ENCODE data around the gene UBA5.

The UBA5 gene

GRCh38 chr3:132675408-132675807 lies 15.3 kb downstream of the UBA5 start:
- TF ChIP-seq, protein P1, sequence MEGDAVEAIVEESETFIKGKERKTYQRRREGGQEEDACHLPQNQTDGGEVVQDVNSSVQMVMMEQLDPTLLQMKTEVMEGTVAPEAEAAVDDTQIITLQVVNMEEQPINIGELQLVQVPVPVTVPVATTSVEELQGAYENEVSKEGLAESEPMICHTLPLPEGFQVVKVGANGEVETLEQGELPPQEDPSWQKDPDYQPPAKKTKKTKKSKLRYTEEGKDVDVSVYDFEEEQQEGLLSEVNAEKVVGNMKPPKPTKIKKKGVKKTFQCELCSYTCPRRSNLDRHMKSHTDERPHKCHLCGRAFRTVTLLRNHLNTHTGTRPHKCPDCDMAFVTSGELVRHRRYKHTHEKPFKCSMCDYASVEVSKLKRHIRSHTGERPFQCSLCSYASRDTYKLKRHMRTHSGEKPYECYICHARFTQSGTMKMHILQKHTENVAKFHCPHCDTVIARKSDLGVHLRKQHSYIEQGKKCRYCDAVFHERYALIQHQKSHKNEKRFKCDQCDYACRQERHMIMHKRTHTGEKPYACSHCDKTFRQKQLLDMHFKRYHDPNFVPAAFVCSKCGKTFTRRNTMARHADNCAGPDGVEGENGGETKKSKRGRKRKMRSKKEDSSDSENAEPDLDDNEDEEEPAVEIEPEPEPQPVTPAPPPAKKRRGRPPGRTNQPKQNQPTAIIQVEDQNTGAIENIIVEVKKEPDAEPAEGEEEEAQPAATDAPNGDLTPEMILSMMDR (IDR thresholded peaks at IDR 0.05; ENCODE audit: low read length, missing control alignments), result no peak
- DNase-seq (ENCODE audit: low read depth), result no peak
- H3K4me3 ChIP-seq (replicated peaks; ENCODE audit: low read depth, low read length), result no peak overlapping the region

DNA sequence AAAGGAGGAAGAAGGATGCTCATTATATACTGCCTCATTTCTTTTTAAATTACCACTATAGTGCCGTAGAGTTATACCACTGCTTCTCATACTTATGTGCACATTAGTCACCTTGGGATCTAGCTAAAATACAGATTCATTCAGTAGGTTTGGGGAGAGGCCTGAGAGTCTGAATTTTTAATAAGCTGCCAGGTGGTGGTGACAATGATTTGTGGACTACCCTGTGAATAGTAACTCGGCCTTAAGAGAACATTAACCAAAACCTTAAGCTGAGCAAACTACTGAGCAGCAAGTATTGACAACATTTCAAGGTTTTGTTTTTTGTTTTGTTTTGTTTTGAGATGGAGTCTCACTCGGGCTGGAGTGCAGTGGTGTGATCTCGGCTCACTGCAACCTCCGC lies 19.8 kb downstream of the UBA5 start:
- H3K4me3 ChIP-seq (replicated peaks; ENCODE audit: low read depth, low read length), result no peak overlapping the region
- TF ChIP-seq, protein P1 (IDR thresholded peaks at IDR 0.05; ENCODE audit: low read length, missing control alignments), result no peak
- no peak for DNase-seq (ENCODE audit: low read depth)

DNA sequence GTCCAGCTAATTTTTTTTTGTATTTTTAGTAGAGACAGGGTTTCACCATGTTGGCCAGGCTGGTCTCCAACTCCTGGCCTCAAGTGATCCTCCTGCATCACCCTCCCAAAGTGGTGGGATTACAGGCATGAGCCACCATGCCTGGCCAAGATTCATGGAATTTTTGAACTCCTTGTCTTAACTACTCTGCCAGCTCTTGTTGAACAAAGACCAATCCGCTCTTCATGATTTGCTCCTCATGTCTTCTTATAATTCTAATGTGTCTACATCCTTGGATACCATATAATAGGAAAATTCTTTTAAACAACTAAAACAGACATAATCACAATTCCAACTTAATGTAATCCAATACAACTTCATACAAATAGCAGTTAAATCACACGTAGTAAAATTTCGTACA lies 21.3 kb downstream of the UBA5 start:
- TF ChIP-seq, protein P1 (IDR thresholded peaks at IDR 0.05; ENCODE audit: low read length, missing control alignments), result no peak
- no peak overlapping the region for H3K4me3 ChIP-seq (replicated peaks; ENCODE audit: low read depth, low read length)
- DNase-seq (ENCODE audit: low read depth), result no peak

- DNase-seq (ENCODE audit: low read depth), result no peak
- TF ChIP-seq, protein P1 (IDR thresholded peaks at IDR 0.05; ENCODE audit: low read length, missing control alignments), result no peak
- no peak overlapping the region for H3K4me3 ChIP-seq (replicated peaks; ENCODE audit: low read depth, low read length)
These were observed 22.1 kb downstream of the UBA5 start for GRCh38 chr3:132682201-132682600.

DNA sequence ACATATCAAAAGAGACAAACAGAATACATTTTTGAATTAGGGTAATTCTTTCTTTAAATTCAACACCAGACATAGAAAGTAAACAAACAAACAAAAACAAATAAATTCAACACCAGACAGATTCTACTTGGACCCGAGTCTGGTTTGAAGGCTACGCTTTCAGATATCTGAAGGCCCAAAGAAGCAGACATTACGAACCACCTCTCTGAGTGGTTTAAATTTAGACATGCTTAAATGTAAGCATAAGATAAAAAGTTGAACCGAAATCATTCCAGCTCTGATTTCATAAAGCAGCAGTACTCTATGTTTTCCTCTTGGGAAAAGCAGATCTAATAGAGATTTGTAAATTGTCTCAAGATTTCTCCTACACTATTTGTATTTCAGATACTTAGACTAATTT lies 29.9 kb downstream of the UBA5 start:
- TF ChIP-seq, protein P1 (IDR thresholded peaks at IDR 0.05; ENCODE audit: low read length, missing control alignments), result no peak
- DNase-seq (ENCODE audit: low read depth), result no peak
- no peak overlapping the region for H3K4me3 ChIP-seq (replicated peaks; ENCODE audit: low read depth, low read length)

GRCh38 chr3:132694991-132695390 lies 34.9 kb downstream of the UBA5 start:
- no peak for DNase-seq (ENCODE audit: low read depth)
- no peak overlapping the region for H3K4me3 ChIP-seq (replicated peaks; ENCODE audit: low read depth, low read length)
- TF ChIP-seq, protein P1 (IDR thresholded peaks at IDR 0.05; ENCODE audit: low read length, missing control alignments), result no peak

DNA sequence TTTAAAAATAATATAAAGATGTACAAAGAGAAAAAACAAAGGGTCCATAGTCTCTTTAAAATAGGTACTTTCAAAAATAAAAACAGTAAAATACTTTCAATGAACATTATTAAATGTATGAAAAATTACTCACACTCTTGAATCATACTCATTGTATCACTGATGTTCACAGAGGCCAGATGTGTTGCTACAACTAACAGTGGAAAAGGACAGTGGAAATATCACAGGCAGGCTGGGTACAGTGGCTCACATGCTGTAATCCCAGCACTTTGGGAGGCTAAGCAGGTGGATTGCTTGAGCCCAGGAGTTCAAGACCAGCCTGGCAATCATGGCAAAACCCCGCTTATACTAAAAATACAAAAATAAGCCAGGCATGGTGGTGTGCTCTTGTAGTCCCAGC lies 35.3 kb downstream of the UBA5 start:
- H3K4me3 ChIP-seq (replicated peaks; ENCODE audit: low read depth, low read length), result no peak overlapping the region
- TF ChIP-seq, protein P1 (IDR thresholded peaks at IDR 0.05; ENCODE audit: low read length, missing control alignments), result no peak
- no peak for DNase-seq (ENCODE audit: low read depth)

Measured in fibroblast of pulmonary artery (primary cell).